ENCODE results near the gene POMT2.

DNA sequence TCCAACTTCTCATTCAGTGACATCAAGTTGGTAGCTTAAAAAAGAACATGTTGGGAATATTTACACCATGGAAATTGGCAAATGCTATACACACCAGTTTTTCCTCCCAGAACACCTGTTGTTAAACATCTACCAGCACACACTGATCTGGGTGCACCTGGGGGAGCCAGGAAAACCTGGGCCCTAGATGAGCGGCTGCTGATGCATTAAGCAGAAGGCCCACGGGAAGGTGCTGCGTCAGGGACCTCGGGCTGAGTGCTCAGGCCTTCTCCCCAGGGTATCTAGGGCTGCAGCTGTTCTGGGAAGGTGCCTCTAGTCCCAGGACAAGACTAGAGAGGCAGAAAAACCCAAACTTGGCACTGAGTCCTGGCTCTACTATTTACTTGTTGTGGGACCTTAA lies 46.9 kb downstream of the POMT2 start:
- TF ChIP-seq CTCF (conservative IDR thresholded peaks at IDR 0.05), result no peak
- TF ChIP-seq ZFX (IDR thresholded peaks at IDR 0.05), result no peak
